ENCODE data around the gene PDLIM5.
"Not testable (repeated sequence)": the region's sequence is repeated elsewhere in the genome, so short reads cannot be mapped to it uniquely, and the experiment has no call there.

PDLIM5 gene

GRCh38 chr4:94463771-94464170, 12.0 kb downstream of the PDLIM5 start:
- DNase-seq = no peak

- no peak for DNase-seq
Measured at GRCh38 chr4:94466371-94466770, 14.6 kb downstream of the PDLIM5 start.

GRCh38 chr4:94466923-94467322, 15.2 kb downstream of the PDLIM5 start:
- DNase-seq = no peak

- no peak for DNase-seq
Measured at GRCh38 chr4:94468093-94468769, 16.5 kb downstream of the PDLIM5 start.

- DNase-seq = no peak
Measured at GRCh38 chr4:94469221-94469784, 17.6 kb downstream of the PDLIM5 start.

GRCh38 chr4:94470132-94470531, 18.4 kb downstream of the PDLIM5 start:
- DNase-seq = no peak

GRCh38 chr4:94470782-94471181, 19.0 kb downstream of the PDLIM5 start:
- not testable (repeated sequence) for DNase-seq

- DNase-seq = no peak
Measured at GRCh38 chr4:94472056-94472826, 20.5 kb downstream of the PDLIM5 start.

GRCh38 chr4:94475050-94475449, 23.3 kb downstream of the PDLIM5 start:
- DNase-seq = no peak

- no peak for DNase-seq
Measured at GRCh38 chr4:94475794-94476193, 24.1 kb downstream of the PDLIM5 start.

- DNase-seq = no peak
Measured at GRCh38 chr4:94477227-94477626, 25.5 kb downstream of the PDLIM5 start.

- not testable (repeated sequence) for DNase-seq
Measured at GRCh38 chr4:94478805-94479204, 27.1 kb downstream of the PDLIM5 start.

- no peak for DNase-seq
Measured at GRCh38 chr4:94479358-94480141, 27.8 kb downstream of the PDLIM5 start.

- no peak for DNase-seq
Measured at GRCh38 chr4:94480362-94480951, 28.7 kb downstream of the PDLIM5 start.

GRCh38 chr4:94483895-94484294, 32.2 kb downstream of the PDLIM5 start:
- no peak for DNase-seq

GRCh38 chr4:94484818-94485217, 33.1 kb downstream of the PDLIM5 start:
- DNase-seq = no peak

GRCh38 chr4:94486372-94486801, 34.6 kb downstream of the PDLIM5 start:
- no peak for DNase-seq

- peak; percentile 36 for DNase-seq
Measured at GRCh38 chr4:94488670-94489069, 36.9 kb downstream of the PDLIM5 start.

- DNase-seq = no peak
Measured at GRCh38 chr4:94489098-94489497, 37.4 kb downstream of the PDLIM5 start.

GRCh38 chr4:94490437-94490836, 38.7 kb downstream of the PDLIM5 start:
- DNase-seq = no peak

- DNase-seq = no peak
Measured at GRCh38 chr4:94491322-94491721, 39.6 kb downstream of the PDLIM5 start.

- no peak for DNase-seq
Measured at GRCh38 chr4:94495408-94495807, 43.7 kb downstream of the PDLIM5 start.

- no peak for DNase-seq
Measured at GRCh38 chr4:94497690-94498089, 45.9 kb downstream of the PDLIM5 start.

Measured in NCI-H1048 (cell line).